SU-DHL-6 (cell line): ENCODE data around the gene UBE2R2.

Experiments
- H2AFZ ChIP-seq: fragments of 200-600 bp; sonication (generic); 2 replicates; pipeline ENCODE4 v1.6.1; 2014; ENCODE audit warnings: low read depth, mild to moderate bottlenecking, moderate library complexity, mixed read lengths, antibody characterized with exemption, low read length; ENCODE audit not compliant: severe bottlenecking
- H3F3A ChIP-seq: fragments of 200-600 bp; shearing (Covaris generic); 2 replicates; pipeline ENCODE4 v1.6.0; 2016; ENCODE audit warnings: antibody characterized with exemption, mild to moderate bottlenecking; ENCODE audit not compliant: insufficient read depth
- H3K27ac ChIP-seq: fragments of 200-600 bp; sonication (generic); 2 replicates; pipeline ENCODE4 v1.5.1; 2016; ENCODE audit warnings: low read depth, mild to moderate bottlenecking, low read length, moderate library complexity, mixed read lengths
- H3K27me3 ChIP-seq: fragments of 200-600 bp; sonication (generic), shearing (Covaris generic); 2 replicates; pipeline ENCODE4 v1.6.0; 2014; ENCODE audit warnings: mild to moderate bottlenecking, low read length
- H3K36me3 ChIP-seq: fragments of 200-600 bp; sonication (generic); 2 replicates; pipeline ENCODE4 v1.6.1; 2014; ENCODE audit warnings: mild to moderate bottlenecking, low read length, mixed read lengths
- H3K4me2 ChIP-seq: fragments of 300-600, 200-600 bp; shearing (Covaris generic), sonication (generic); 2 replicates; pipeline ENCODE4 v1.6.0; 2014; ENCODE audit warnings: low read length, low read depth, mild to moderate bottlenecking; ENCODE audit not compliant: poor library complexity, severe bottlenecking
- H3K4me3 ChIP-seq: fragments of 200-600 bp; sonication (generic); 2 replicates; pipeline ENCODE4 v1.5.1; 2014; ENCODE audit warnings: antibody characterized with exemption, low read length, mild to moderate bottlenecking, mixed read lengths; ENCODE audit not compliant: insufficient read depth, poor library complexity, severe bottlenecking
- H3K79me2 ChIP-seq: fragments of 200-600 bp; sonication (generic); 2 replicates; pipeline ENCODE4 v1.6.1; 2014; ENCODE audit warnings: mild to moderate bottlenecking, low read length, moderate library complexity; ENCODE audit not compliant: insufficient read depth
- H3K9ac ChIP-seq: fragments of 200-600 bp; sonication (generic); 2 replicates; pipeline ENCODE4 v1.7.0; 2014; ENCODE audit warnings: mild to moderate bottlenecking, low read length
- H3K9me2 ChIP-seq: fragments of 200-600 bp; sonication (generic); replicated peaks from 2 replicates; pipeline ENCODE4 v1.6.1; 2014; ENCODE audit warnings: low read length; ENCODE audit not compliant: insufficient read depth
- H3K9me3 ChIP-seq: fragments of 200-600 bp; sonication (generic); 2 replicates; pipeline ENCODE4 v1.6.1; 2014; ENCODE audit warnings: low read length, mixed read lengths; ENCODE audit not compliant: insufficient read depth
- H4K20me1 ChIP-seq: fragments of 200-600 bp; sonication (generic); 2 replicates; pipeline ENCODE4 v1.6.1; 2014; ENCODE audit warnings: low read depth, mild to moderate bottlenecking, antibody characterized with exemption, low read length, moderate library complexity, mixed read lengths
- EZH2phosphoT487 ChIP-seq: fragments of 200-600 bp; sonication (generic), shearing (Covaris generic); conservative IDR thresholded peaks from 2 replicates; pipeline ENCODE4 v1.6.1; 2018; ENCODE audit warnings: mild to moderate bottlenecking, antibody characterized with exemption, low read length, moderate library complexity, mixed read lengths
- TF ChIP-seq, protein P1 (sequence below): fragments of 200-600 bp; sonication (generic); IDR thresholded peaks from one replicate; pipeline ENCODE4 v1.5.1; 2017; ENCODE audit warnings: antibody characterized with exemption, mild to moderate bottlenecking, low read length, moderate library complexity; ENCODE audit not compliant: insufficient read depth, poor library complexity, severe bottlenecking

UBE2R2 gene

DNA sequence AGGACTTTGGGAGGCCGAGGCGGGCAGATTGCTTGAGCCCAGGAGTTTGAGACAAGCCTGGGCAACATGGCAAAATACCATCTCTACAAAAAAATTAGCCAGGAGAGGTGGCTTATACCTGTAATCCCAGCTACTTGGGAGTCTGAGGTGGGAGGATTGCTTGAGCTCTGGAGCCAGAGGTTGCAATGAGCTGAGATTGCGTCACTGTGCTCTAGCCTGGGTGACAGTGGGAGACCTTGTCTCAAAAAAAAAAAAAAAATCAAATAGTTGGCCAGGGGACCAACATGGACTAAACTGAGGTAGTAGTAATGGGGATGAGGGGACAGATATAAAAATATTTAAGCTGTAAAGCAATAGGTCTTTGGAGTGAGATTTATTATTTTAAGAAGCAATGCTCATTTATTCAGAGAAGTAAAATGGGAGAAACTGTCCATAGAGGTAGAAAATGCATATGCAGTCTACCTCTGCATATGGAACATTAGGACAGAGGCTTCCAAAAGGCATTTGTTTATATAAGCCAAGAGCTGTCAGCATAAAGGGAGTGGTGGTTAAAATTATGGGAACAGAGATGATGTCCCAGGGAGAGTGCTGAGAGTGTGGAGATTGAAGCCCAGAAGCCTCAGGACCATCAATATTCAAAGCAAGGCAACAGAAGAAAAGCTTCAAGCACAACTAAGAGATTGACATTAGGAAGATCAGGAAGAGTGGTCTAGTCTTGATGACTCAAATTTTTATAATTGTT, 98.1 kb downstream of the UBE2R2 start:
- no peak overlapping the region for H2AFZ ChIP-seq
- no peaks in the 10 kb centered on the region for H3K9me3 ChIP-seq
- no peaks in the 10 kb centered on the region for H3K27me3 ChIP-seq
- no peak overlapping the region for H3K9ac ChIP-seq
- H3K27ac ChIP-seq, result peak overlapping the region; percentile 11
- TF ChIP-seq, protein P1, sequence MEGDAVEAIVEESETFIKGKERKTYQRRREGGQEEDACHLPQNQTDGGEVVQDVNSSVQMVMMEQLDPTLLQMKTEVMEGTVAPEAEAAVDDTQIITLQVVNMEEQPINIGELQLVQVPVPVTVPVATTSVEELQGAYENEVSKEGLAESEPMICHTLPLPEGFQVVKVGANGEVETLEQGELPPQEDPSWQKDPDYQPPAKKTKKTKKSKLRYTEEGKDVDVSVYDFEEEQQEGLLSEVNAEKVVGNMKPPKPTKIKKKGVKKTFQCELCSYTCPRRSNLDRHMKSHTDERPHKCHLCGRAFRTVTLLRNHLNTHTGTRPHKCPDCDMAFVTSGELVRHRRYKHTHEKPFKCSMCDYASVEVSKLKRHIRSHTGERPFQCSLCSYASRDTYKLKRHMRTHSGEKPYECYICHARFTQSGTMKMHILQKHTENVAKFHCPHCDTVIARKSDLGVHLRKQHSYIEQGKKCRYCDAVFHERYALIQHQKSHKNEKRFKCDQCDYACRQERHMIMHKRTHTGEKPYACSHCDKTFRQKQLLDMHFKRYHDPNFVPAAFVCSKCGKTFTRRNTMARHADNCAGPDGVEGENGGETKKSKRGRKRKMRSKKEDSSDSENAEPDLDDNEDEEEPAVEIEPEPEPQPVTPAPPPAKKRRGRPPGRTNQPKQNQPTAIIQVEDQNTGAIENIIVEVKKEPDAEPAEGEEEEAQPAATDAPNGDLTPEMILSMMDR, result no peak
- no peak for TF ChIP-seq EZH2phosphoT487
- H4K20me1 ChIP-seq, result peaks cover 5% of the 10 kb centered on the region; the same call in 1 of the 2 replicates
- H3K4me2 ChIP-seq, result no peak overlapping the region
- peaks cover 54% of the 10 kb centered on the region for H3K36me3 ChIP-seq
- H3K79me2 ChIP-seq, result peaks cover 25% of the 10 kb centered on the region
- peaks cover 87% of the 10 kb centered on the region for H3F3A ChIP-seq
- H3K9me2 ChIP-seq, result no peaks in the 10 kb centered on the region
- no peak overlapping the region for H3K4me3 ChIP-seq

DNA sequence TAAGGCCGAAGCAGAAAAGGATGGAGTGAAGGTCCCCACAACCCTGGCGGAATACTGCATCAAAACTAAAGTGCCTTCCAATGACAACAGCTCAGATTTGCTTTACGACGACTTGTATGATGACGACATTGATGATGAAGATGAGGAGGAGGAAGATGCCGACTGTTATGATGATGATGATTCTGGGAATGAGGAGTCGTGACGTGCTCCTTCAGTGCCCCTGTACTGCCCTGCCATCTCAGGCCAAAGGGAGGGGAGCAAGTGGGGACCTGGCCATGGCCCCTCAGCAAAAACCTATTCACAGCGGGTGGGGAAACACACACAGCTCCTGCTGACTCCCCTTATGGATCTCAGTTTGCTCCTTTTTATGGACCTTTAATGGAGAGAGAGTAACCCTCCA, 100.1 kb downstream of the UBE2R2 start:
- Histone ChIP-seq H4K20me1 (no peaks in the 10 kb centered on the region), H2AFZ (no peak overlapping the region), H3F3A (peaks cover 92% of the 10 kb centered on the region), H3K27ac (no peak overlapping the region), H3K4me2 (no peak overlapping the region), H3K4me3 (no peak overlapping the region), H3K9ac (no peak overlapping the region), H3K27me3 (no peaks in the 10 kb centered on the region), H3K9me2 (no peaks in the 10 kb centered on the region), H3K9me3 (no peaks in the 10 kb centered on the region), H3K36me3 (peaks cover 48% of the 10 kb centered on the region; the same call in 1 of the 2 replicates), H3K79me2 (0 out of 2 replicates have a peak, but pooled peaks cover 13% of the 10 kb centered on the region)
- no peak for TF ChIP-seq EZH2phosphoT487
- TF ChIP-seq, protein P1, result no peak

DNA sequence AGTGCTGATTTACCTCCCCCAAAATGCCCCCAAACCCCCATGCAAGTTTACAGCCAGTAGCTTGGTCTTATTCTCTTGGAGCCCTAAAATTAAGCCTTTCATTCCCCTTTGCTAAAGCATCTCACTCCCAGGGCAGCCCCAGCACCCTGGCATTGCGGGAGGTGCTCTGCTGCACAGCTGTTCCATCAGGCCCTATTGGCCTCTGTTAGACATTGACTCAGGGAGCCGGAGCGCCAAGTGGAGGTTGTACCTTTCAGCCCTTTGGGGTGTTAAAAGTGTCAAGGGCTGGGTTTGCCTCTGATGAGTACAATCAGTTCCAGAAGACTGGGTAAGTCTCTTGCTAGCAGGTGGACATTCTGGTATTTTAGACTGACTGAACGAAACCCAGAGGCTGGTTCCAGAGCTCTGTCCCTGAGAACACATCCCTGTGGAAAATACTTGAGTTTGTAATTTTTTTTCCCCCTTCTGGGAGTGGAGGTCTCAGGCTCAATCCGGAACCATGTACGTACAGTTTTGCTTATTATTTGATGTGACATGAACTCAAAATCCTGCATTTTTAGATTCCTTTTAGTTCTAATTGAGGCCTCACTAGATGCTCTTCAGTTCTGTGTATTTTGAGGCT, 102.4 kb downstream of the UBE2R2 start:
- H4K20me1 ChIP-seq, result no peaks in the 10 kb centered on the region
- H3K4me2 ChIP-seq, result no peak overlapping the region
- H2AFZ ChIP-seq, result no peak overlapping the region
- 0 out of 2 replicates have a peak, but pooled peaks cover 7% of the 10 kb centered on the region for H3K79me2 ChIP-seq
- no peaks in the 10 kb centered on the region for H3K9me3 ChIP-seq
- peak overlapping the region; percentile 69 for H3K27ac ChIP-seq
- no peak overlapping the region for H3K4me3 ChIP-seq
- no peaks in the 10 kb centered on the region for H3K9me2 ChIP-seq
- peaks cover 87% of the 10 kb centered on the region for H3F3A ChIP-seq
- H3K9ac ChIP-seq, result no peak overlapping the region
- peaks cover 33% of the 10 kb centered on the region for H3K36me3 ChIP-seq
- H3K27me3 ChIP-seq, result no peaks in the 10 kb centered on the region
- no peak for TF ChIP-seq EZH2phosphoT487
- TF ChIP-seq, protein P1, result no peak
